ENCODE data around the gene ZNF831. TPM values are rescaled to one million over a fixed set of nuclear protein-coding genes. Genes with fewer than 3 reads are reported as not detected.

Gene ZNF831
- total and polyA plus RNA-seq, 10 of the 15 experiments (the other 5 are each of a cell fraction or from before 2014, with no cell fraction given): 0.01 to 0.97 (median 0.23) TPM

- Histone ChIP-seq H3K9ac (ENCODE audit: control insufficient read depth, insufficient read depth, low read length) (no peak overlapping the region), H3K9me3 (replicated peaks; ENCODE audit: control insufficient read depth, insufficient read depth, low read length) (no peaks in the 10 kb centered on the region), H2AFZ (ENCODE audit: control insufficient read depth, low read depth, low read length) (no peak overlapping the region), H3K27me3 (replicated peaks in 1 of 2; ENCODE audit: control insufficient read depth in 2 of 2, insufficient read depth in 2 of 2, low read length in 1 of 2) (no peaks in the 10 kb centered on the region; a peak in 2 of 4 replicates), H3K4me2 (ENCODE audit: control insufficient read depth, insufficient read depth) (no peak overlapping the region), H3K79me2 (ENCODE audit: control insufficient read depth, insufficient read depth, low read length) (no peaks in the 10 kb centered on the region), H3K36me3 (ENCODE audit: control insufficient read depth in 2 of 2, insufficient read depth in 2 of 2, low read length in 1 of 2) (no peaks in the 10 kb centered on the region), H3K4me1 (ENCODE audit: control insufficient read depth, insufficient read depth, low read length) (no peaks in the 10 kb centered on the region), H4K20me1 (ENCODE audit: control insufficient read depth, insufficient read depth) (no peaks in the 10 kb centered on the region), H3K27ac (ENCODE audit: control insufficient read depth, insufficient read depth) (no peak overlapping the region), H3K4me3 (no peak overlapping the region)
- intact Hi-C loops (cut with micrococcal nuclease; ENCODE audit: unreplicated experiment): no loop called here
- ChIA-PET RAD21 (ENCODE audit: unreplicated experiment) (no interaction called here), POLR2A (no interaction called here), SMC1A (ENCODE audit: uncharacterized antibody, unreplicated experiment) (interaction anchor here (0.5 to 0.8 kb wide), 2 partner anchors 178 to 385 kb away, joined by 3 to 4 read pairs; no protein-coding TSS in a partner anchor), CTCF (no interaction called here)
- FAIRE-seq (no peak), DNase-seq (ENCODE audit: low read depth, low spot score) (no peak), ATAC-seq (no peak)
- 36% methylated on average over 4 of the region's 4 CpGs for WGBS (ENCODE audit: insufficient coverage, insufficient replicate concordance, low lambda C conversion rate, missing lambda C conversion rate)
- TF ChIP-seq SP1 (IDR thresholded peaks at IDR 0.05; ENCODE audit: low read depth, low read length) (no peak), MLLT1 (IDR thresholded peaks at IDR 0.05) (no peak), BMI1 (IDR thresholded peaks at IDR 0.05; ENCODE audit: borderline replicate concordance) (no peak), RB1 (IDR thresholded peaks at IDR 0.05; ENCODE audit: borderline replicate concordance) (no peak), HDGF (IDR thresholded peaks at IDR 0.05) (no peak), TCF7 (IDR thresholded peaks at IDR 0.05; ENCODE audit: borderline replicate concordance) (no peak), CREB1 (IDR thresholded peaks at IDR 0.05; ENCODE audit: low read depth) (no peak), EED (IDR thresholded peaks at IDR 0.05; ENCODE audit: low read depth) (no peak)
- TF ChIP-seq, protein P1, sequence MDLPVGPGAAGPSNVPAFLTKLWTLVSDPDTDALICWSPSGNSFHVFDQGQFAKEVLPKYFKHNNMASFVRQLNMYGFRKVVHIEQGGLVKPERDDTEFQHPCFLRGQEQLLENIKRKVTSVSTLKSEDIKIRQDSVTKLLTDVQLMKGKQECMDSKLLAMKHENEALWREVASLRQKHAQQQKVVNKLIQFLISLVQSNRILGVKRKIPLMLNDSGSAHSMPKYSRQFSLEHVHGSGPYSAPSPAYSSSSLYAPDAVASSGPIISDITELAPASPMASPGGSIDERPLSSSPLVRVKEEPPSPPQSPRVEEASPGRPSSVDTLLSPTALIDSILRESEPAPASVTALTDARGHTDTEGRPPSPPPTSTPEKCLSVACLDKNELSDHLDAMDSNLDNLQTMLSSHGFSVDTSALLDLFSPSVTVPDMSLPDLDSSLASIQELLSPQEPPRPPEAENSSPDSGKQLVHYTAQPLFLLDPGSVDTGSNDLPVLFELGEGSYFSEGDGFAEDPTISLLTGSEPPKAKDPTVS (IDR thresholded peaks at IDR 0.05; ENCODE audit: low read depth, low read length): no peak
- BruUV-seq (replicated peaks): no TSS peak
- in situ Hi-C loops (cut with MboI): no loop called here
These were observed 84.4 kb downstream of the ZNF831 start for GRCh38 chr20:59247731-59248684.

Measured in GM12878 (cell line).